ENCODE measurements around the gene ARGLU1.

Gene ARGLU1

GRCh38 chr13:106524108-106524507 is 43.8 kb downstream of the ARGLU1 start:
- no peak for DNase-seq (ENCODE audit: low spot score)

- no peak for DNase-seq (ENCODE audit: low spot score)
Measured at GRCh38 chr13:106523576-106523975, 44.4 kb downstream of the ARGLU1 start.

GRCh38 chr13:106522898-106523525 is 44.9 kb downstream of the ARGLU1 start:
- no peak for DNase-seq (ENCODE audit: low spot score)

GRCh38 chr13:106522112-106522705 is 45.7 kb downstream of the ARGLU1 start:
- DNase-seq (ENCODE audit: low spot score), result no peak

- no peak for DNase-seq (ENCODE audit: low spot score)
Measured at GRCh38 chr13:106521095-106521799, 46.7 kb downstream of the ARGLU1 start.

GRCh38 chr13:106520251-106521054 is 47.5 kb downstream of the ARGLU1 start:
- DNase-seq (ENCODE audit: low spot score), result no peak

- no peak for DNase-seq (ENCODE audit: low spot score)
Measured at GRCh38 chr13:106518512-106518911, 49.4 kb downstream of the ARGLU1 start.

GRCh38 chr13:106517109-106517847 is 50.7 kb downstream of the ARGLU1 start:
- no peak for DNase-seq (ENCODE audit: low spot score)

GRCh38 chr13:106515635-106516254 is 52.2 kb downstream of the ARGLU1 start:
- no peak for DNase-seq (ENCODE audit: low spot score)

- DNase-seq (ENCODE audit: low spot score), result no peak
Measured at GRCh38 chr13:106514928-106515634, 52.9 kb downstream of the ARGLU1 start.

- DNase-seq (ENCODE audit: low spot score), result no peak
Measured at GRCh38 chr13:106513025-106513983, 54.6 kb downstream of the ARGLU1 start.

- no peak for DNase-seq (ENCODE audit: low spot score)
Measured at GRCh38 chr13:106507560-106508274, 60.2 kb downstream of the ARGLU1 start.

GRCh38 chr13:106506286-106506685 is 61.7 kb downstream of the ARGLU1 start:
- DNase-seq (ENCODE audit: low spot score), result no peak

GRCh38 chr13:106505732-106506131 is 62.2 kb downstream of the ARGLU1 start:
- DNase-seq (ENCODE audit: low spot score), result no peak

GRCh38 chr13:106505295-106505694 is 62.6 kb downstream of the ARGLU1 start:
- no peak for DNase-seq (ENCODE audit: low spot score)

- DNase-seq (ENCODE audit: low spot score), result no peak
Measured at GRCh38 chr13:106503730-106504453, 64.0 kb downstream of the ARGLU1 start.

GRCh38 chr13:106503272-106503671 is 64.7 kb downstream of the ARGLU1 start:
- DNase-seq (ENCODE audit: low spot score), result no peak

- DNase-seq (ENCODE audit: low spot score), result no peak
Measured at GRCh38 chr13:106500445-106500844, 67.5 kb downstream of the ARGLU1 start.

Measured in CD4-positive, alpha-beta T cell treated with Interleukin-2 at 100 ng/mL for 4 hours (primary cell).